Measurements from ENCODE around the gene CLDN14. TPM values are rescaled to one million over a fixed set of nuclear protein-coding genes. Genes with fewer than 3 reads are reported as not detected.

CLDN14 gene
- total and polyA plus RNA-seq, 2 donors (not counting 1 experiment from before 2014, with no cell fraction given), result 0.39 TPM; not detected in 1

DNA sequence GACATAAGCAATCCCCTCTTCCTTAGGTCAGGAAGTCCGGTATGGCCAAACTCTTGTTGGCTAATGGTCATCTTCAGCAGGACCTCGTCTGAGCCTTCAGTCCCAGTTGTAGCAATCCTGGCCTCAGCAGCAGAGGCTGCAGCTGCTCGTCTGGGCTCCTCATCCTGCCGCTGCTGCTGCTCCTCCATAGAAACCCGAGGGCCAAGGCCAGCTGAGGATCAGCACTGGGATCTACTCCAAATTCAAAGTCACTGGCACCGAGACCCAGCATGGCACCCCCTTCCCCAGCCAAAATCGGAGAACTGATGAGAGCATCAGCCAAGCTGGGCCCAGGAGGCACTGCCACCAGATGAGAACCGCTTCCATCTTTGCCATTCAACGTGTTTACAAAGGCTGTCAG lies 6.3 kb upstream of the CLDN14 start:
- Histone ChIP-seq H3K9ac (ENCODE audit: low read length) (no peak overlapping the region), H4K20me1 (ENCODE audit: control insufficient read depth, insufficient read depth, low read length, poor library complexity, severe bottlenecking) (no peaks in the 10 kb centered on the region), H3K79me2 (ENCODE audit: control insufficient read depth, insufficient read depth, low read length) (no peaks in the 10 kb centered on the region), H3K4me1 (ENCODE audit: control insufficient read depth in 2 of 2, insufficient read depth in 2 of 2, low read length in 2 of 2) (no peaks in the 10 kb centered on the region), H3K9me3 (ENCODE audit: control extremely low read depth in 1 of 3, control insufficient read depth in 2 of 3, insufficient read depth in 1 of 3, low read length in 2 of 3) (no peaks in the 10 kb centered on the region), H3K4me2 (replicated peaks; ENCODE audit: low read depth, low read length, poor library complexity, severe bottlenecking) (no peak overlapping the region), H3K36me3 (replicated peaks in 1 of 2; ENCODE audit: control extremely low read depth in 1 of 2, control insufficient read depth in 1 of 2, extremely low read depth in 1 of 2, insufficient read depth in 2 of 2, low read length in 1 of 2) (no peaks in the 10 kb centered on the region), H3K4me3 (ENCODE audit: control extremely low read depth in 1 of 5, extremely low read depth in 1 of 5, insufficient read depth in 1 of 5, low read depth in 2 of 5, low read length in 4 of 5) (no peak overlapping the region), H3K27ac (ENCODE audit: low read length in 2 of 2) (no peak overlapping the region), H3K27me3 (replicated peaks in 1 of 4; ENCODE audit: control extremely low read depth in 1 of 4, control insufficient read depth in 3 of 4, insufficient read depth in 4 of 4, low read length in 3 of 4) (peaks cover 0 to 2% (median 0%) of the 10 kb centered on the region in 4 experiments), H2AFZ (ENCODE audit: insufficient read depth, low read depth, low read length, poor library complexity, severe bottlenecking) (no peak overlapping the region)
- H3K27ac Mint-ChIP-seq, result no peak overlapping the region
- DNase-seq (no peak), ATAC-seq (ENCODE audit: low read depth) (no peak)
- ChIA-PET CTCF (no interaction called here), POLR2A (no interaction called here)
- no peaks in the 10 kb centered on the region for H3K9me3 Mint-ChIP-seq (ENCODE audit: insufficient read depth)
- no peak overlapping the region for H3K4me3 Mint-ChIP-seq
- H3K4me1 Mint-ChIP-seq, result peaks cover 2% of the 10 kb centered on the region
- no peak for TF ChIP-seq EZH2 (IDR thresholded peaks at IDR 0.05; ENCODE audit: borderline replicate concordance, insufficient read depth, low read depth, low read length, poor library complexity, severe bottlenecking)
- TF ChIP-seq, protein P1, sequence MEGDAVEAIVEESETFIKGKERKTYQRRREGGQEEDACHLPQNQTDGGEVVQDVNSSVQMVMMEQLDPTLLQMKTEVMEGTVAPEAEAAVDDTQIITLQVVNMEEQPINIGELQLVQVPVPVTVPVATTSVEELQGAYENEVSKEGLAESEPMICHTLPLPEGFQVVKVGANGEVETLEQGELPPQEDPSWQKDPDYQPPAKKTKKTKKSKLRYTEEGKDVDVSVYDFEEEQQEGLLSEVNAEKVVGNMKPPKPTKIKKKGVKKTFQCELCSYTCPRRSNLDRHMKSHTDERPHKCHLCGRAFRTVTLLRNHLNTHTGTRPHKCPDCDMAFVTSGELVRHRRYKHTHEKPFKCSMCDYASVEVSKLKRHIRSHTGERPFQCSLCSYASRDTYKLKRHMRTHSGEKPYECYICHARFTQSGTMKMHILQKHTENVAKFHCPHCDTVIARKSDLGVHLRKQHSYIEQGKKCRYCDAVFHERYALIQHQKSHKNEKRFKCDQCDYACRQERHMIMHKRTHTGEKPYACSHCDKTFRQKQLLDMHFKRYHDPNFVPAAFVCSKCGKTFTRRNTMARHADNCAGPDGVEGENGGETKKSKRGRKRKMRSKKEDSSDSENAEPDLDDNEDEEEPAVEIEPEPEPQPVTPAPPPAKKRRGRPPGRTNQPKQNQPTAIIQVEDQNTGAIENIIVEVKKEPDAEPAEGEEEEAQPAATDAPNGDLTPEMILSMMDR (IDR thresholded peaks at IDR 0.05), result no peak
- intact Hi-C loops (cut with micrococcal nuclease), result no loop called here
- WGBS (ENCODE audit: insufficient coverage), result 92% methylated on average over 9 of the region's 9 CpGs
- H3K27me3 Mint-ChIP-seq, result no peaks in the 10 kb centered on the region

DNA sequence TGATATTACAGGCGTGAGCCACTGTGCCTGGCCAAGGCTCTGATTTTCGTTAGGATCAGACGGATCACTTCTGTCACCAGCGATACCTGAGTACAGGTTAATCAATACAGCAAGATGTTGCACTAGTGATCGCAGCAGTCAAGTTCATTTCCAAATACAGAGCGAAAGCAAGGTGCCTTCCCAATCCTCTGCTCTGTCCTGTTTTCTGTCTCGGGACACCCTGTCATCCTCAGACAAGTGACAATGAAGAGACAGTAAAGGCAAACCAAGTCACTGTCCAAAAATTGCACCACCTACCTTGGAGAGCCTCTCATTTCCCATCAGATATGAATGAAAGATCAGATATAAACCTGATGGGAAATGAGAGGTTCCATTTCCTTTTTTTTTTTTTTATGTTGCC lies 5.6 kb upstream of the CLDN14 start:
- intact Hi-C loops (cut with micrococcal nuclease), result no loop called here
- Mint-ChIP-seq H3K27ac (no peak overlapping the region), H3K4me3 (no peak overlapping the region), H3K27me3 (no peaks in the 10 kb centered on the region), H3K4me1 (peaks cover 2% of the 10 kb centered on the region), H3K9me3 (ENCODE audit: insufficient read depth) (no peaks in the 10 kb centered on the region)
- no peak for TF ChIP-seq EZH2 (IDR thresholded peaks at IDR 0.05; ENCODE audit: borderline replicate concordance, insufficient read depth, low read depth, low read length, poor library complexity, severe bottlenecking)
- TF ChIP-seq, protein P1 (IDR thresholded peaks at IDR 0.05), result no peak
- CTCF ChIA-PET, result no interaction called here
- no peaks in the 10 kb centered on the region for H3K4me1 ChIP-seq (ENCODE audit: control insufficient read depth in 2 of 2, insufficient read depth in 2 of 2, low read length in 2 of 2)
- H2AFZ ChIP-seq (ENCODE audit: insufficient read depth, low read depth, low read length, poor library complexity, severe bottlenecking), result no peak overlapping the region
- H4K20me1 ChIP-seq (ENCODE audit: control insufficient read depth, insufficient read depth, low read length, poor library complexity, severe bottlenecking), result no peaks in the 10 kb centered on the region
- no peaks in the 10 kb centered on the region for H3K36me3 ChIP-seq (replicated peaks in 1 of 2; ENCODE audit: control extremely low read depth in 1 of 2, control insufficient read depth in 1 of 2, extremely low read depth in 1 of 2, insufficient read depth in 2 of 2, low read length in 1 of 2)
- POLR2A ChIA-PET, result no interaction called here
- DNase-seq (no peak), ATAC-seq (ENCODE audit: low read depth) (no peak)
- H3K27ac ChIP-seq (ENCODE audit: low read length in 2 of 2), result no peak overlapping the region
- WGBS (ENCODE audit: insufficient coverage), result 100% methylated on average over 6 of the region's 7 CpGs
- no peaks in the 10 kb centered on the region for H3K79me2 ChIP-seq (ENCODE audit: control insufficient read depth, insufficient read depth, low read length)
- no peaks in the 10 kb centered on the region for H3K9me3 ChIP-seq (ENCODE audit: control extremely low read depth in 1 of 3, control insufficient read depth in 2 of 3, insufficient read depth in 1 of 3, low read length in 2 of 3)
- peaks cover 0 to 2% (median 0%) of the 10 kb centered on the region in 4 experiments for H3K27me3 ChIP-seq (replicated peaks in 1 of 4; ENCODE audit: control extremely low read depth in 1 of 4, control insufficient read depth in 3 of 4, insufficient read depth in 4 of 4, low read length in 3 of 4)
- no peak overlapping the region for H3K4me3 ChIP-seq (ENCODE audit: control extremely low read depth in 1 of 5, extremely low read depth in 1 of 5, insufficient read depth in 1 of 5, low read depth in 2 of 5, low read length in 4 of 5)
- H3K4me2 ChIP-seq (replicated peaks; ENCODE audit: low read depth, low read length, poor library complexity, severe bottlenecking), result no peak overlapping the region
- H3K9ac ChIP-seq (ENCODE audit: low read length), result no peak overlapping the region
